HEK293 (cell line): ENCODE results near the gene NOC4L.
A peak's percentile ranks its signal among the peaks of the same experiment; 100 is the strongest.

Source experiments
- GLI2 ChIP-seq: fragments of 450-650 bp; formaldehyde crosslinking; IDR thresholded peaks from 2 replicates; pipeline ENCODE4; 2017; ENCODE audit warnings: missing biosample characterization, missing genetic modification characterization, low read depth, borderline replicate concordance
- GLIS2 ChIP-seq: fragments of 450-650 bp; formaldehyde crosslinking; IDR thresholded peaks from 2 replicates; pipeline ENCODE4 v1.5.1; 2016; ENCODE audit warnings: missing biosample characterization, missing genetic modification characterization
- KLF7 ChIP-seq: fragments of 450-650 bp; formaldehyde crosslinking; IDR thresholded peaks from 2 replicates; pipeline ENCODE4 v1.5.1; 2016; ENCODE audit warnings: missing biosample characterization, missing genetic modification characterization, borderline replicate concordance
- MEIS1 ChIP-seq: sonication (generic); formaldehyde crosslinking; IDR thresholded peaks from 2 replicates; pipeline ENCODE4 v1.8.1; 2022; ENCODE audit warnings: missing genetic modification reagents, mild to moderate bottlenecking, borderline replicate concordance
- SALL2 ChIP-seq: fragments of 450-650 bp; formaldehyde crosslinking; IDR thresholded peaks from 2 replicates; pipeline ENCODE4 v1.5.0; 2017; ENCODE audit warnings: missing biosample characterization, mild to moderate bottlenecking, missing genetic modification characterization, borderline replicate concordance
- TRIM28 ChIP-seq: IDR thresholded peaks from 2 replicates; pipeline ENCODE4 v1.6.1; 2011; ENCODE audit warnings: low read length, control low read depth, borderline replicate concordance
- YY1 ChIP-seq: fragments of 450-650 bp; formaldehyde crosslinking; IDR thresholded peaks from 2 replicates; pipeline ENCODE4 v1.5.1; 2018; ENCODE audit warnings: missing biosample characterization, missing genetic modification characterization
- ZEB2 ChIP-seq: fragments of 450-650 bp; formaldehyde crosslinking; IDR thresholded peaks from 2 replicates; pipeline ENCODE4 v1.5.1; 2016; ENCODE audit warnings: missing biosample characterization, missing genetic modification characterization
- ZFP41 ChIP-seq: fragments of 450-650 bp; formaldehyde crosslinking; IDR thresholded peaks from 2 replicates; pipeline ENCODE4 v1.5.1; 2016; ENCODE audit warnings: missing biosample characterization, missing genetic modification characterization, borderline replicate concordance
- ZNF132 ChIP-seq: fragments of 450-650 bp; formaldehyde crosslinking; IDR thresholded peaks from 2 replicates; pipeline ENCODE4 v1.5.1; 2017; ENCODE audit warnings: missing biosample characterization, missing genetic modification characterization, borderline replicate concordance
- ZNF211 ChIP-seq: fragments of 450-650 bp; formaldehyde crosslinking; IDR thresholded peaks from 2 replicates; pipeline ENCODE4 v1.5.1; 2016; ENCODE audit warnings: low read depth, missing biosample characterization, missing genetic modification characterization
- ZNF274 ChIP-seq, 2 experiments: fragments of 200-500 bp in 1 of 2; fragments of 450-650 bp in 1 of 2; sonication (Bioruptor generic) in 1 of 2; formaldehyde crosslinking in 1 of 2; IDR thresholded peaks; 2 replicates each; pipeline versions ENCODE4 v1.5.1 to v1.6.1; 2014 to 2016; ENCODE audit warnings: borderline replicate concordance in 1 of 2, inconsistent platforms in 1 of 2, low read length in 1 of 2, missing biosample characterization in 1 of 2, missing genetic modification characterization in 1 of 2
- ZNF302 ChIP-seq: fragments of 450-650 bp; formaldehyde crosslinking; IDR thresholded peaks from 2 replicates; pipeline ENCODE4 v1.5.1; 2016; ENCODE audit warnings: missing biosample characterization, missing genetic modification characterization, low read depth
- ZNF341 ChIP-seq: fragments of 450-650 bp; formaldehyde crosslinking; IDR thresholded peaks from 2 replicates; pipeline ENCODE4; 2016; ENCODE audit warnings: low read depth, missing biosample characterization, missing genetic modification characterization
- ZNF366 ChIP-seq: fragments of 450-650 bp; formaldehyde crosslinking; conservative IDR thresholded peaks from 2 replicates; pipeline ENCODE4 v1.5.1; 2016; ENCODE audit warnings: missing biosample characterization, missing genetic modification characterization
- ZNF501 ChIP-seq: fragments of 450-650 bp; formaldehyde crosslinking; IDR thresholded peaks from 2 replicates; pipeline ENCODE4 v1.5.1; 2016; ENCODE audit warnings: missing biosample characterization, missing genetic modification characterization
- ZNF561 ChIP-seq: fragments of 450-650 bp; IDR thresholded peaks from 2 replicates; pipeline ENCODE4 v1.5.1; 2018; ENCODE audit warnings: missing biosample characterization, missing genetic modification characterization, borderline replicate concordance
- ZNF610 ChIP-seq: fragments of 450-650 bp; formaldehyde crosslinking; IDR thresholded peaks from 2 replicates; pipeline ENCODE4 v1.5.1; 2016; ENCODE audit warnings: missing biosample characterization, missing genetic modification characterization, borderline replicate concordance
- ZNF623 ChIP-seq: fragments of 450-650 bp; formaldehyde crosslinking; IDR thresholded peaks from 2 replicates; pipeline ENCODE4 v1.5.1; 2016; ENCODE audit warnings: missing biosample characterization, missing genetic modification characterization
- ZNF629 ChIP-seq: fragments of 450-650 bp; formaldehyde crosslinking; IDR thresholded peaks from 2 replicates; pipeline ENCODE4 v1.5.1; 2017; ENCODE audit warnings: missing biosample characterization, missing genetic modification characterization
- ZNF660 ChIP-seq: fragments of 450-650 bp; IDR thresholded peaks from 2 replicates; pipeline ENCODE4 v1.5.1; 2018; ENCODE audit warnings: missing biosample characterization, mild to moderate bottlenecking, missing genetic modification characterization
- TF ChIP-seq, protein P1 (sequence below): fragments of 450-650 bp; formaldehyde crosslinking; IDR thresholded peaks from 2 replicates; pipeline ENCODE4 v1.5.1; 2016; ENCODE audit warnings: missing biosample characterization, missing genetic modification characterization
- TF ChIP-seq, protein P2 (sequence below): fragments of 450-650 bp; formaldehyde crosslinking; IDR thresholded peaks from 2 replicates; pipeline ENCODE4; 2016; ENCODE audit warnings: missing biosample characterization, missing genetic modification characterization
- TF ChIP-seq, protein P3 (sequence below): fragments of 450-650 bp; formaldehyde crosslinking; IDR thresholded peaks from 2 replicates; pipeline ENCODE4 v1.5.1; 2016; ENCODE audit warnings: missing biosample characterization, missing genetic modification characterization
- TF ChIP-seq, protein P4 (sequence below): fragments of 450-650 bp; formaldehyde crosslinking; IDR thresholded peaks from 2 replicates; pipeline ENCODE4 v1.5.1; 2016; ENCODE audit warnings: missing biosample characterization, missing genetic modification characterization
- TF ChIP-seq, protein P5 (sequence below): fragments of 450-650 bp; formaldehyde crosslinking; IDR thresholded peaks from 2 replicates; pipeline ENCODE4 v1.5.1; 2016; ENCODE audit warnings: missing biosample characterization, missing genetic modification characterization
- TF ChIP-seq, protein P6 (sequence below): fragments of 450-650 bp; formaldehyde crosslinking; IDR thresholded peaks from 2 replicates; pipeline ENCODE4 v1.5.1; 2016; ENCODE audit warnings: missing biosample characterization, missing genetic modification characterization
- TF ChIP-seq, protein P7 (sequence below): fragments of 450-650 bp; formaldehyde crosslinking; IDR thresholded peaks from 2 replicates; pipeline ENCODE4 v1.5.1; 2016; ENCODE audit warnings: missing biosample characterization, missing genetic modification characterization

NOC4L gene

DNA sequence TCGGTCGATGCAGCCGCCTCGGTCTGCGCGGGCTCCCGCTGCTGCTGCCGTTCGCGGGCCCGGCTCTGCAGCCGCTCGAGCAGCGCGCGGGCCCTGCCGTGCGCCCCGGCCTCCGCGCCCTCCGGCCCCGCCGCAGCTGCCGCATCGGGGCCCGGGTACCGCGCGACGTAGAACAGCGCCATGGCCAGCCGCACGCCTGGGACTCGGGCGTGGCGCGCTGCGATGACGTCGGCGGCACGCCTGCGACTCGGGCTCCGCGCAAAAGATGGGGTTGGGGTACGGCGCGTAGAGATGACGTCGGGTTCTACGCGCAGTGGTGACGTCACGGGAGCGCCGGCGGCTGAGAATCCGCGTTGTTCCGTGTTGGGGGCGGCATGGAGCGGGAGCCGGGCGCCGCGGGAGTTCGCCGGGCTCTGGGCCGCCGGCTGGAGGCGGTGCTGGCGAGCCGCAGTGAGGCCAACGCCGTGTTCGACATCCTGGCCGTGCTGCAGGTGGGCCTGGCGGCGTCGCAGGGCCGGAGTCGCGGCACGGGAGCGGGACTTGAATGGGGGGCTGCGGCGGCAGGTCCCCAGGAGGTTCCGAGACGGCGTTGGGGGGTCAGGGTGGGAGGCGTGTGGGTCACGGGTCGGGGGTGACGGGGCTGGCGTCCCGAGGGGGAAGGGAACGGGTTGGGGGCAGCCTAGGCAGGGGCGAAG, at the start of gene NOC4L, which contains the start of gene DDX51 (continued):
- TF ChIP-seq, protein P1, sequence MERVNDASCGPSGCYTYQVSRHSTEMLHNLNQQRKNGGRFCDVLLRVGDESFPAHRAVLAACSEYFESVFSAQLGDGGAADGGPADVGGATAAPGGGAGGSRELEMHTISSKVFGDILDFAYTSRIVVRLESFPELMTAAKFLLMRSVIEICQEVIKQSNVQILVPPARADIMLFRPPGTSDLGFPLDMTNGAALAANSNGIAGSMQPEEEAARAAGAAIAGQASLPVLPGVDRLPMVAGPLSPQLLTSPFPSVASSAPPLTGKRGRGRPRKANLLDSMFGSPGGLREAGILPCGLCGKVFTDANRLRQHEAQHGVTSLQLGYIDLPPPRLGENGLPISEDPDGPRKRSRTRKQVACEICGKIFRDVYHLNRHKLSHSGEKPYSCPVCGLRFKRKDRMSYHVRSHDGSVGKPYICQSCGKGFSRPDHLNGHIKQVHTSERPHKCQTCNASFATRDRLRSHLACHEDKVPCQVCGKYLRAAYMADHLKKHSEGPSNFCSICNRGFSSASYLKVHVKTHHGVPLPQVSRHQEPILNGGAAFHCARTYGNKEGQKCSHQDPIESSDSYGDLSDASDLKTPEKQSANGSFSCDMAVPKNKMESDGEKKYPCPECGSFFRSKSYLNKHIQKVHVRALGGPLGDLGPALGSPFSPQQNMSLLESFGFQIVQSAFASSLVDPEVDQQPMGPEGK (tag by site-specific recombination): peak; percentile 76
- TF ChIP-seq ZNF629 (tag by site-specific recombination) (peak; percentile 100), GLIS2 (tag by site-specific recombination) (peak; percentile 93), ZNF623 (tag by site-specific recombination) (no peak), ZNF132 (tag by site-specific recombination) (no peak), ZNF660 (tag by site-specific recombination) (peak; percentile 90), GLI2 (tag by site-specific recombination) (peak; percentile 11; the same call in 1 of the 2 replicates), TRIM28 (no peak), ZFP41 (tag by site-specific recombination) (no peak), ZNF302 (no peak), SALL2 (peak; percentile 87; the same call in 1 of the 2 replicates), YY1 (tag by site-specific recombination) (peak; percentile 97), KLF7 (tag by site-specific recombination) (peak; percentile 72; the same call in 1 of the 2 replicates), ZNF274 (IDR thresholded peaks at IDR 0.05; ENCODE audit: low read length) (no peak), ZNF274 (tag by site-specific recombination; IDR thresholded peaks at IDR 0.05; ENCODE audit: borderline replicate concordance) (no peak), ZNF341 (0 out of 2 replicates have a peak, but pooled peaks have one; percentile 19), ZNF211 (no peak), ZNF501 (tag by site-specific recombination) (peak; percentile 87; the same call in 1 of the 2 replicates), ZEB2 (peak; percentile 85), MEIS1 (CRISPR knock-in tag) (no peak), ZNF561 (tag by site-specific recombination) (peak; percentile 78), ZNF610 (tag by site-specific recombination) (peak; percentile 75), ZNF366 (tag by site-specific recombination) (no peak)
- TF ChIP-seq, protein P2, sequence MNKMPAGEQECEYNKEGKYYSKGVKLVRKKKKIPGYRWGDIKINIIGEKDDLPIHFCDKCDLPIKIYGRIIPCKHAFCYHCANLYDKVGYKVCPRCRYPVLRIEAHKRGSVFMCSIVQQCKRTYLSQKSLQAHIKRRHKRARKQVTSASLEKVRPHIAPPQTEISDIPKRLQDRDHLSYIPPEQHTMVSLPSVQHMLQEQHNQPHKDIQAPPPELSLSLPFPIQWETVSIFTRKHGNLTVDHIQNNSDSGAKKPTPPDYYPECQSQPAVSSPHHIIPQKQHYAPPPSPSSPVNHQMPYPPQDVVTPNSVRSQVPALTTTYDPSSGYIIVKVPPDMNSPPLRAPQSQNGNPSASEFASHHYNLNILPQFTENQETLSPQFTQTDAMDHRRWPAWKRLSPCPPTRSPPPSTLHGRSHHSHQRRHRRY: no peak
- TF ChIP-seq, protein P3, sequence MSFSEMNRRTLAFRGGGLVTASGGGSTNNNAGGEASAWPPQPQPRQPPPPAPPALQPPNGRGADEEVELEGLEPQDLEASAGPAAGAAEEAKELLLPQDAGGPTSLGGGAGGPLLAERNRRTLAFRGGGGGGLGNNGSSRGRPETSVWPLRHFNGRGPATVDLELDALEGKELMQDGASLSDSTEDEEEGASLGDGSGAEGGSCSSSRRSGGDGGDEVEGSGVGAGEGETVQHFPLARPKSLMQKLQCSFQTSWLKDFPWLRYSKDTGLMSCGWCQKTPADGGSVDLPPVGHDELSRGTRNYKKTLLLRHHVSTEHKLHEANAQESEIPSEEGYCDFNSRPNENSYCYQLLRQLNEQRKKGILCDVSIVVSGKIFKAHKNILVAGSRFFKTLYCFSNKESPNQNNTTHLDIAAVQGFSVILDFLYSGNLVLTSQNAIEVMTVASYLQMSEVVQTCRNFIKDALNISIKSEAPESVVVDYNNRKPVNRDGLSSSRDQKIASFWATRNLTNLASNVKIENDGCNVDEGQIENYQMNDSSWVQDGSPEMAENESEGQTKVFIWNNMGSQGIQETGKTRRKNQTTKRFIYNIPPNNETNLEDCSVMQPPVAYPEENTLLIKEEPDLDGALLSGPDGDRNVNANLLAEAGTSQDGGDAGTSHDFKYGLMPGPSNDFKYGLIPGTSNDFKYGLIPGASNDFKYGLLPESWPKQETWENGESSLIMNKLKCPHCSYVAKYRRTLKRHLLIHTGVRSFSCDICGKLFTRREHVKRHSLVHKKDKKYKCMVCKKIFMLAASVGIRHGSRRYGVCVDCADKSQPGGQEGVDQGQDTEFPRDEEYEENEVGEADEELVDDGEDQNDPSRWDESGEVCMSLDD (tag by site-specific recombination): peak; percentile 100
- TF ChIP-seq, protein P4, sequence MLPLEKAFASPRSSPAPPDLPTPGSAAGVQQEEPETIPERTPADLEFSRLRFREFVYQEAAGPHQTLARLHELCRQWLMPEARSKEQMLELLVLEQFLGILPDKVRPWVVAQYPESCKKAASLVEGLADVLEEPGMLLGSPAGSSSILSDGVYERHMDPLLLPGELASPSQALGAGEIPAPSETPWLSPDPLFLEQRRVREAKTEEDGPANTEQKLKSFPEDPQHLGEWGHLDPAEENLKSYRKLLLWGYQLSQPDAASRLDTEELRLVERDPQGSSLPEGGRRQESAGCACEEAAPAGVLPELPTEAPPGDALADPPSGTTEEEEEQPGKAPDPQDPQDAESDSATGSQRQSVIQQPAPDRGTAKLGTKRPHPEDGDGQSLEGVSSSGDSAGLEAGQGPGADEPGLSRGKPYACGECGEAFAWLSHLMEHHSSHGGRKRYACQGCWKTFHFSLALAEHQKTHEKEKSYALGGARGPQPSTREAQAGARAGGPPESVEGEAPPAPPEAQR (tag by site-specific recombination): no peak
- TF ChIP-seq, protein P5, sequence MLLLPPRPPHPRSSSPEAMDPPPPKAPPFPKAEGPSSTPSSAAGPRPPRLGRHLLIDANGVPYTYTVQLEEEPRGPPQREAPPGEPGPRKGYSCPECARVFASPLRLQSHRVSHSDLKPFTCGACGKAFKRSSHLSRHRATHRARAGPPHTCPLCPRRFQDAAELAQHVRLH (tag by site-specific recombination): peak; percentile 95
- TF ChIP-seq, protein P6, sequence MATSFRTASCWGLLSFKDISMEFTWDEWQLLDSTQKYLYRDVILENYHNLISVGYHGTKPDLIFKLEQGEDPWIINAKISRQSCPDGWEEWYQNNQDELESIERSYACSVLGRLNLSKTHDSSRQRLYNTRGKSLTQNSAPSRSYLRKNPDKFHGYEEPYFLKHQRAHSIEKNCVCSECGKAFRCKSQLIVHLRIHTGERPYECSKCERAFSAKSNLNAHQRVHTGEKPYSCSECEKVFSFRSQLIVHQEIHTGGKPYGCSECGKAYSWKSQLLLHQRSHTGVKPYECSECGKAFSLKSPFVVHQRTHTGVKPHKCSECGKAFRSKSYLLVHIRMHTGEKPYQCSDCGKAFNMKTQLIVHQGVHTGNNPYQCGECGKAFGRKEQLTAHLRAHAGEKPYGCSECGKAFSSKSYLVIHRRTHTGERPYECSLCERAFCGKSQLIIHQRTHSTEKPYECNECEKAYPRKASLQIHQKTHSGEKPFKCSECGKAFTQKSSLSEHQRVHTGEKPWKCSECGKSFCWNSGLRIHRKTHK (tag by site-specific recombination): no peak
- TF ChIP-seq, protein P7, sequence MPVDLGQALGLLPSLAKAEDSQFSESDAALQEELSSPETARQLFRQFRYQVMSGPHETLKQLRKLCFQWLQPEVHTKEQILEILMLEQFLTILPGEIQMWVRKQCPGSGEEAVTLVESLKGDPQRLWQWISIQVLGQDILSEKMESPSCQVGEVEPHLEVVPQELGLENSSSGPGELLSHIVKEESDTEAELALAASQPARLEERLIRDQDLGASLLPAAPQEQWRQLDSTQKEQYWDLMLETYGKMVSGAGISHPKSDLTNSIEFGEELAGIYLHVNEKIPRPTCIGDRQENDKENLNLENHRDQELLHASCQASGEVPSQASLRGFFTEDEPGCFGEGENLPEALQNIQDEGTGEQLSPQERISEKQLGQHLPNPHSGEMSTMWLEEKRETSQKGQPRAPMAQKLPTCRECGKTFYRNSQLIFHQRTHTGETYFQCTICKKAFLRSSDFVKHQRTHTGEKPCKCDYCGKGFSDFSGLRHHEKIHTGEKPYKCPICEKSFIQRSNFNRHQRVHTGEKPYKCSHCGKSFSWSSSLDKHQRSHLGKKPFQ (tag by site-specific recombination): no peak; the same call in 1 of the 2 replicates
